ENCODE data around the gene CRADD.

Gene CRADD

DNA sequence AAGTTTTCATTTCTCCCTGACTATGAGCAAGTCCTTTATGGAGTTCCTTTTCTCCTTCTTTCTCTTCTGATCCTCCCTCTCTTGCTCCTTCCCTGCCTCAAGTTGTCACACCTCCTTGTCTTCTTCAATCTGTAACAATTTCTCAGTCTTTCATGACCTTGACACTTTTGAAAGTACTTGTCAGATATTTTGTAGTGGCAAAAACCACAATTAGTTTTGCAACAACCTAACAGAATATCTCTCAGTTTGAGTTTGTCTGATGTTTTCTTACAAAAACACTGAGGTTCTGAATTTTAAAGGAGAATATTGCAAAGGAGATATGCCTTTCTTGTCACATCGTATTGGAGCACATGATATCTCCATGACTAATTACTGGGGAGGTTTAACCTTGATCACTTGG lies 4.1 kb upstream of the CRADD start:
- no peak for DNase-seq

DNA sequence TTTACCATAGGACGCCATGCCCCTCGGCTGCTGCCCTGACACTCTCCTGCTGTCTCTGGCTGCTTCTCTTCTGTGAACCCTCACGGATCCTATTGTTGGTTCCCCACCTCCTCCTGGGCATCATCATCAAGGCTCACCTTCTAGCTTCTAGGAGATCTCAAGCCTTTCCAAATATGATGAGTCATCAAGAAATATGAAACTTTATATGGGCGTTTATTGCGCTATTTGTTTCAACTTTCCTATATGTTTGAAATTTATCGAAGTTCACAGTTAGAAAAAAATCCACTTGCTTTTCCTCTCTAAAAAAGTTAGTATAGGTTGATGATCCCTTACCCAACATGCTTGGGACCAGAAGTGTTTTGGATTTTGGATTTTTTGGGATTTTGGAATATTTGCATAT lies 2.8 kb upstream of the CRADD start:
- DNase-seq: no peak

DNA sequence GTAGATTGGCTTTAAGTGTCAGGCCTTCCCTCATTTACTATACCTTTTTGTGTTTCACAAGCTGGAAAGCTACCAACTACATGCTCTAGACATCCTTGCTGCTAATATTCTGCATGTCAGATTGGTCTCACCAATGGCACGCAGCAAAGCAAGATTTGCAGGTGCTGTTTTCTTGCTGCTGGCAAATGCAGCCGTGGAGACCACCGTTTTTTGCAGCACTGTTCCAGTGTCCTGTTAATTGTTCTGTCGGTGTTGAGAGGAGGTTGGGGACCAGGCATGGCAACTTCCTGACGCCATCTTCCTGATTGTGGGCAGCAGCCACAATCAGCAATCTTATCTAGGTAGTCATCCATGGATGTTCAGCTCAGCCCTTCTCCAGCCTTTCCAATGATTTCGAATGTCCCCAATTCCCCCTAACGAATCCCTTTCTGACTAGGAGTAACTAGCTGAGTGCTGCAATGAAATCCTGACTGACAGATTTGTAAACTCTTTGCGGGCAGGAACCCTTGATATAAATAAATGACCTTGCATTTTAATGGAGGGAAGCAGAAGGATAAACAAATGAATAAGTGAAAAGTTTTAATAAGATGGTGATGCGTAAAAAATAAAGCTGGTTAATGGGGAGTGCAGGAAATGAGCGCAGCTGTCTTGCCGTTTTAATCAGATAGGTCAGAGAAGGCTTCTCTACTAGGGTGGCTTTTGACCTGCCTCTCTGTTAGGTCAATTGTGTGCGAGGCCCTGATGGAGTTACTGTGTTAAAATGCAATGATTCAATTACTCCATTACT lies 574 bp upstream of the CRADD start:
- DNase-seq: no peak

DNA sequence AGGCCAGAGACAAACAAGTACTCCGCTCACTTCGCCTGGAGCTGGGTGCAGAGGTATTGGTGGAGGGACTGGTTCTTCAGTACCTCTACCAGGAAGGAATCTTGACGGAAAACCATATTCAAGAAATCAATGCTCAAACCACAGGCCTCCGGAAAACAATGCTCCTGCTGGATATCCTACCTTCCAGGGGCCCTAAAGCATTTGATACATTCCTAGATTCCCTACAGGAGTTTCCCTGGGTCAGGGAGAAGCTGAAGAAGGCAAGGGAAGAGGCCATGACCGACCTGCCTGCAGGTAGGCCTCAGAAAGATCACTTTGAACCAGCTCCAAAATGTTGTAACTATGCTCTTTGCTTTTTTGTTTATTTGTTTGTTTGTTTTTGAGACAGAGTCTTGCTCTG lies 1.6 kb downstream of the CRADD start:
- DNase-seq: no peak

DNA sequence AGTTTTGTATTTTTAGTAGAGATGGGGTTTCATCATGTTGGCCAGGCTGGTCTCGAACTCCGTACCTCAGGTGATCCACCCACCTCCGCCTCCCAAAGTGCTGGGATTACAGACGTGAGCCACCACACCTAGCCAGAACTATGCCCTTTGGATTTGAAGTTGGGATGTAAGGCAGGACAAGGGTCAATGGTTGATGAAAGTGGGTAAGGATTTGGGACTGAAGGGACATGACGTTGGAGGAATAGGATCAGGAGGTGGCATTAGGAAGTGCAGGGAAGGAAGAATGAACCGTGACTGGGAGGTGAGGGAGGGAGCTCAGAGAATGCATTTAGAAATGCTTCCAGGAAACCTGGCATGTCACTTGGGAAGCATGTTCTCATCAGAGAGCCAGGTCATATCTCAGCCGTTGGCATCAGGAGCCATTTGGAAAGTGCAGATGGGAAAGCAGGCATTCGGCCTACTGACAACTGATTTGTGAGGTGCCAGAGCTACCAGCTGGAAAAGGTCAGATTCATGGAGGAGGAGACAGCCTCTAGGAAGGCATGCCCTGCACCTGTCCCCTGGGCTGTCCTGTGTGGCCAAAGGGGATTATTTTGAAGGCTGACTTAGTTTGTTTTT lies 2.2 kb downstream of the CRADD start:
- DNase-seq: no peak

DNA sequence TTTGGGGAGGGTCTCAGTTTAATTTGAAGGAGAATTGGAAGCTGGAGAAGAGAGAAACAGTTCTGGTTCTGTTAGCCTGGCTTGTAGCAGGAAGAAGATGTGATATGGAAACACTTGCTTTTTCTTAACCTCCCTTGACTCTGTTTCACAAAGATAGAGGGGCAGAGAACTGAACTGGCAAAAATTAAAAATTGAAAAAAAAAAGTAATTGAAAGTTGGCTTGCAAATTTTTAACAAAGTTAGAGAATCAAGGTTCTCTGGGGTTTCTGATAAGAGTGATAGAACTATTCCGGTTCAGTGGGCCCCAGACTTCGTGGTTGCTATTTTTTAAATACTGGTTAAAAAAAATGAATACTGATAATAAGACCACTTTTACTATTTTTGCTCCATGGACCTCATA lies 2.8 kb downstream of the CRADD start:
- no peak for DNase-seq

DNA sequence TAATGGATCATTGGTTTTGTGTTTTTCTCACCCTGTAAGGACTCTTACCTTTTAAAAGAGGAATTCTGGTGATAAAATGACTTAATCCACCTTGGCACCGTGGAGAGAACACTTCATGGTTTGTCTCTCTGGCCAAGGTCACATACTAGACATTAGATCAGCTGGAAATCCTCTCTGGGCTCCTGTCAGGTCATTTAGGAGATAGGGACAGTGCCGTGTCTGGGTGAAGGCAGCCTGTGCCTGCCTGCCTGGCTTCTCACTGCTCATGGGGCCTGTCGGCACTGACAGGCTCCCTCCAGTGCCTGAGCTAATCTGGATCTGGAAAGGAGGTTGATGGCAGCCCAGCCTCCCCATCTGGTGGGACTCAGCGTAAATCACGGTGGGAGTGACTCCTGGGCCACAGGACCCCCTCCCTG lies 5.7 kb downstream of the CRADD start:
- DNase-seq: no peak

DNA sequence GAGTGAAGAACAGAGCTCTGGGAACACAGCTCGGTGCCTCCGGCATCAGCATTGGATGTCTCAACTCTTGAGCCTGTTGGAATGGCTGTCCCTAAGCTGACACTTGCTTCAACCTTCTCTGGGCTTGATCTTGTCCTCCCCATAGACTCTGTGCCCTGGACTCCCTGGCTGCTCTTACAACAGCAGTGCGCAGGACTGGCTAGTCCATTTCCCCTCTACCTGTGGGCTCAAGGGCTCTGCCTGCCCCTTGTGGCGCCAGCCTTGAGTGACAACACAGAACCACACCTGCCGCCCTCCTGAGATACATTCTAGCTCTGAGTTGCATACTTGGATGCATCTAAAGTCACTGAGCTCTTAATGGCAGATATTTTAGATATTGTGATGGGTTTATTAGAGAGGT lies 6.2 kb downstream of the CRADD start:
- no peak for DNase-seq

DNA sequence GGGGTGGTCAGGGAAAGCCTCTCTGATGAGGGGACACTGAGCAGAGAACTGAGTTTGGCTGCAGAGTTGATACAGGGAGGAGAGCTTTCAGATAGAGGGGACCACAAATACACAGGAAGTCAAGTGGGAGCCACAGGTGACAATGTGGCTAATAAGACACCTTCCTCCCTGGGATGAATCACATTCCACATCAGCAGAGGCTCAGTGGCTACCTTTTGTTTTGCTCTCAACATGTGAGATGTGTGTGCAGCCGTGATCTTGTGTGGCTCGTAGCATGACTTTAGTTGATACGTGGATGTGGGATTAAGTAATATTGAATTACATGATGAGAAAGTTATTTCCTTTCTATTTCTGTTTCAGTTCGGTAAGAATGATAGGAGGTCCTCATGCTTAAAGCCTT lies 7.5 kb downstream of the CRADD start:
- no peak for DNase-seq

DNA sequence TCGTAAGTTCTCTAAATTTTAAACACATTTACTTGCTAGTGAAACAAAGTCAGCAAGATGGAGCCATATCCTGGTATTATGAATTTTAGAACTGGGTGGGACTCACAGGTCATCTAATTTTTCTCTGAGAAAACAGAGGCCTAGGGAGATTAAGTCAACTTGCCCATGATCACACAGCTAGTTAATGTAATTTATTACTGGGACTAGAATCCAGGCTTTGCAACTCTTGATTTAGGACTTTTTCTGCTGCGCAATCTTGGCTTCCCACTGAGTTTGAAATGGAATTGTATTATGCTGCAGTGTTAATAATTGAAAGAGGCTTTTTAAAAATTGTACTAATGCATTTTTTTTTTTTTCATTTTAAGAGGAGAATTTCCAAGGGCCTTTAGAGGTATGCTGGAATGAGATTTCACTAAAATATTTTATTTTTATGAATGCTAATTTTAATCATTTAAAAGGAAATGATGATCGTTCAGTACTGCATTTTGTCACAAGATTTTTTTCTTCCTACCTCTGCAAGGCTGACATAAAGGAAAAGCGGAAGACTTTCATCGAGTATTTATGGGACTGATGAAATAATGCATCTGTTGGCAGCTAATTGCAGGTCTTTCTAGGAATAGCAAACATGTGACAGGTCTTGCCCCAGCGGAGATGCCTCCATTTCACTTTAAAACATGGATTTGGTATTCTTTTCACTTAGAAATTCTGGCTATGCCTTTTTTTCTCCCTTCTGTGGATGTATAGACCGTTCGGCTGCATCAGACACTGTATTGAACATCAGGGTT lies 9.6 kb downstream of the CRADD start:
- DNase-seq: no peak

DNA sequence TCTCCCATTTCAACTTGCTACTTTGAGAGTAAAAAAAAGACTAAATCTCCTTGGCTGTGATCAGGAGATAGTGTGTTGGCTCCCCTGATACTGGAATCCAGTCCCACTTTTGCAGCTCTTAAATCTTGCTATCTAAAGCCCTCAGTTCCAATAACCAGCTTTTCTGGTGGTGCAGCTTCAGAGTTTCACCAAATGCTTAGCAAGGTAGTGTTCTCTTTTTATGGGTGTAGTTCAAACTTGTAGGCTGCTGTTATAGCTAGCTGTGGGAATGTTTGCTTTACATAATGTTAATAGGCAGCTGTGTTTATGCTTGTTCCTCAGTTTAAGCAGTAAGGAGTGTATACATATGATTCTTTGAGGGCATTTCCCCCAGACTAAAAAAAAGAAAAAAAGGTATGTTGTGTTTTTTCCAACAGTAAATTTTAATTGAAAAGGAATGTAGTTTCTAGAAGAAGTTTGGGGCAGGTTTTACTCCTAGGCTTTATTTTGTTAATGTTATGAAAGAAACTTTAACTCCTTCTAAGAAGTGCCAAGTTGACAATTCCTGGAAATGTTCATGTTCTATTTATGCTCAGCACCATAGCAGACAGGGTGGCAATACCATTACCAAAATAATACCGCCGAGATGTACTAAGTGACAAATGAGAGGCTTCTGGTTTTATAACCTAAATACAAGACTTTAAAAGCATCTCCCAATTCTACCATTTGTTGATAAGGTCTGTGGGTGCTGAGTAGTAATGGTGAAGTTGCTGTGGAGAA lies 12.1 kb downstream of the CRADD start:
- DNase-seq: no peak

DNA sequence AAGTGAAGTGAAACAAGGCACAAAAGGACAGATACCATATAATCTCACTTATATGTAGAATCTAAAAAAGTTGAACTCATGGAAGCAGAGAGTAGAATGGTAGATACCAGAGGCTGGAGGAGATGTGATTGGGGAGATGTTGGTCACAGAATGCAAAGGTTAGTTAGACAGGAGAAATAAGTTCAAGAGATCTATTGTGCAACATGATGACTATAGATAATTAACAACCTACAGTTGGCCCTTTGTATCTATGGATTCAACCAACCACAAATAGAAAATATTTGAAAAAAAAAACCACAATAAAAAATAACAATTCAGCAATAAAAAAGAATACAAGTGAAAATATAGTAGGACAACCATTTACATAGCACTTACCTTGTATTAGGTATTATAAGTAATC lies 19.3 kb downstream of the CRADD start:
- no peak for DNase-seq

DNA sequence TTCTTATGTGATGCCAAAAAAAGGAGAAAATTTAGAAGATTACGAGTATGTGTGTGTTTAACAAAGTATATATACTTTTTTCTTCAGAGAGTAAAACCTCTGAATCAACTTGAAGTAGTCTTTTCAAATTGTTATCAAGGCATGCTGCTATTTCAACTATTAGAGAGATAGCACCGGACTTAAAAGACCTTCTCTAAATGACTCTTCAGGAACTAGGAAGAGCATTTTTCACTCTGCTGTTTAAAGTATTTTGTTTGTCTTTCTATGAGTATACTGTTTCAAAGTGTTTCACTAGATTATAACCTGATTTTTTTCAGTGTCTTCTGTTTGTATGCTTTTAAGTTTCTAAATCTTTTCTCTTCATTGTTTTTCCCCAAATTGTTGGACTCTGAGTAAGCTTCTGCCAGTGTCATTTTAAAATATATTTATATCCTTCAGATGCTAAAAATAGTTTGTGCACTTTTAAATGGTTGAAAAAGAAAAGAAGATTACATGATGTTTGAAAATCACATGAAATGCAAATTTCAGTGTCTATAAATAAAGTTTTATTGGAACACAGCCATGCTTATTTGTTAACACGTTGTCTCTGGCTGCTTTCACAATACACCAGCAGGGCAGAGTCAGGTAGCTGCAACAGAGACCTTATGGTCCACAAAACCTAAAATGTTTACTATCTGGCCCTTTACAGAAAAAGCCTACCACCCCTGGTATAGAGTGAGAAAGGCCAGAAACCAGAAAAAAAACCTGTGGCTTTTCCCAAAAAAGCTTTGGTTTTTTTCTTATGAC lies 21.3 kb downstream of the CRADD start:
- DNase-seq: no peak

DNA sequence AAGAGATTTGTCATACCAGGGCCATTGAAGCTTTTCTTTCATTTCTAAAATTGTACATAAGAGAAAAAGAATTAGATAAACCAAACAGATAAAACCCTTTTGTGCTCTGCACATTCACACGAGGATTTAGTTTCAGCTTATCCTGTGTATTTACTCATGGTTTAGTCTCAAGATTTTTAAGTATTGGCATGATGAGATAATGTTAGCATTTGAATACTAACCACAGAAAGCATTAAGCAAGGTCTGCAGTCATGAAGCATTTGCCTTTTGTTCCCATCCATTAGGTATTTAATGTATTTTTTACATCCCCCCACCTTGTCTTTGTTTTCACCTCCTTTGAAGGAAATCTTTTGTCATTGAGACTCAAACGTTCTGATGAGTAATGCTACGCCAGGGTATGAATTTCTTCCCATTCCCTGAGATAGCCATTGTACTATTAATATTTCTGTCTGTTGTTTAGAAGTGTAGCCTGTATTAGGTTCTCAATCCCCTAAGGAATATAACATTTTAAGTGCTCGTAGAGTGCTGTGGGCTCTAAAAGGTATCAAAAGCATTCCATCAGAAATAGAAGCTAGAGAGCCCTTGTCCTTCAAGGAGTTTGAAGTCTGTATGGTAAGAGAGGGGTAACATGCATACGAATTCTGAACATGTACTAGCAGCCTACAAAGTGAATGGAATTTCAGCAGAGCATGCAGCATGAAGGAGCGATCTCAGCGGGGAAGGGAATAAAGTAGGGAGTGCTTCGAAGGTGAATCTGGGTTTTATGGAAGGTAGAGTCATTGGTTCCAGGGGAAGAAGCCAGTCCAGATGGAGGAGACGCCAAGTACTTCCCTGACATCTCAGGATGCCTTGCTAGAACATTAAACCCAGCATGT lies 22.3 kb downstream of the CRADD start:
- no peak for DNase-seq

DNA sequence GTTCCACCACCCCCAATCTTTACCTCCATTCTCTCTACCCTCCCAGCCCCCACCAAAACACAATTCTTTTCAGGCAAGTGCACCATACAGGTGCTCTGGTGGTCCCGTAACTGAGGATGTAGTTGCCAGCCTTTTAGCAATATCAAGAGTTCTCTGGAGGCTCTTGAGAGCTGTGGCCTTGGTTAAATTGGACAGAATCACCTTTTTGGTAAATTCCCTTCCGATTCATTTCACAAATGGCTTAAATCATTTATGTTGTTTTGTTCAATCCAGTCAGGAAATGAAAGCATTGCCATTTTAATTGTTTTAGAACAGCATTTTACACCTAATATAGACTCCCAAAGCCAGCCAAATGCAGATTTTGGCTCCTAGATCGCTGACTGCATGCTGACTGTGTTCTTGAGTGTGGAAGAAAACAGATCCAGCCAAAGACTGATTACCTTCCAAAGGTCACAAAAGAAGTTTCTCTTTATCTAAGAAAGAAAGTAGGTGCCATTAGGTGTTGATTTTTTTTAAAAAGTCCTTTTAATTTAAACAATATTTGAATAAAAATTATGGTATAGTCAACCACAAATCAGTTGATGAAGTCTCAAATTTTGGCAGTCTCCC lies 25.6 kb downstream of the CRADD start:
- no peak for DNase-seq

DNA sequence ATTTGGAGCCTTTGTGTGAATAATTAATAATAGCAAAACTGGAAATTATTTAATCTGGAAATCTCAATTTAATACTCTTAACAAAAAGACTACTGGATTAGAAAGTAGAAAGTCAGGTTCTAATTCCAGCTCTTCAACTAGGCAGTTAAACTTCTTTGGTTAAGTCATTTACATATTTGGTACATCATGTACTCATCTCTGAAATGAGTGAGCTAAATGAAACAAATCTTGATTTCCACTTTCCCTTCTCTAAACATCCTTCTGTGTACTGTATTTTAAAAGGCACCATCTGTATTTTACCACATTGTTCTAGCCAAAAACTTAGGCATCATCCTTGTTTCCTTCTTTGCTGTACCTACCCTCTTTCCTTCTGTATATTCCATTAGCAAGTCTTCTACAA lies 26.9 kb downstream of the CRADD start:
- no peak for DNase-seq

DNA sequence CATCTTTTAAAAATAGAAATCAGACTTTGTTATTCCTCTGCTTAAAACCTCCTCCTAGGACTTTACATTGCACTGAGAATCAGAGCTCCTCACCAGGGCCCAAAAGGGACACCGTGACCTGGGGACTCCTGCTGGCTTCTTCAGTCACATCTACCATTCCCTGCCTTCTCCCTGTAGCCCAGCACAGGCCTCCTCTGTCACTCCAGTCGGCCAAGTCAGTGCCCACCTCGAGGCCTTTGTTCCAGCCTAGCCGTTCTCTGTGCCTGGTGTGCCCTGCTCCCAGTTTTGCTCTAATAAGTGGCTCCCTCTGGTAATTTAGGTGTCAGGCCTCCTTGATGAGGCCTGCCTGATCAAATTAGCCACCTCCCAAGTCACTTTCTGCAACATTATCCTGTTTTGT lies 27.4 kb downstream of the CRADD start:
- DNase-seq: no peak

DNA sequence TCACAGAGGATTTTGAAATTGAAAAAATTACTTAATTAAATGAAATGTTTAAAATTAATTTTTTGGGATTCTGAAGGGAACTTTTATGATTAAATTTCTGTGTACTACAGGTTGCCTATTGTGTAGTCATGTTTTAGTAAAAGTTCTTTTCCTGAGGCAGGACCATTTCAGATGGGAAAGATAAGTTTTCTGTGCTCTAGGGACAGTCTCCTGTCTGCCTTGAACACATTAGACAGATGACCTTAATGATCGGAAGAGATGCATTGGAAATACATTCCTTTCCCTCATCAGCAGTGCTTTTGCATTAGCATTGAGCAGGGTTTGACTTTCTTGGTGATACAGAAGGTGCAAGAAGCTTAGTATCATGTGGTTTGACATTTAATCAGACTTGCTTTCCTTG lies 28.1 kb downstream of the CRADD start:
- DNase-seq: no peak

DNA sequence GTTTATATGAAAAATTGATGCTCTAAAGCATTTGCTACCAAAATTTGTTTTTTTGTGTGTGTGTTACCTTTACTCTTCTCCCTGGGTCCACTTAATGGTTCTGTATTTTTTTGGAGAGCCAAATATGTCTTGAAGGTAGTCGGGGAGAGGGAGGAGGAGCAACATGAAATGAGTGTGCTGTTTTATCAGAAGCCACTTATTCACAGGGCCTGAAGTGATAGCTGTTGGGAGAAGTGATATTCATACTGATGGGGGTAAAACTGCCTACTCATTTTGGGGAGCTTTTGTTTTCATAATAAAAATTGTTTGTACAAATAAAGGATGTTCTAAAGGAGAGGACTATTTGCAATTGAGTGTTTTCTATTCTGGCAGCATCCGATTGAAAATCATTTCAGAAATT lies 29.2 kb downstream of the CRADD start:
- DNase-seq: no peak

DNA sequence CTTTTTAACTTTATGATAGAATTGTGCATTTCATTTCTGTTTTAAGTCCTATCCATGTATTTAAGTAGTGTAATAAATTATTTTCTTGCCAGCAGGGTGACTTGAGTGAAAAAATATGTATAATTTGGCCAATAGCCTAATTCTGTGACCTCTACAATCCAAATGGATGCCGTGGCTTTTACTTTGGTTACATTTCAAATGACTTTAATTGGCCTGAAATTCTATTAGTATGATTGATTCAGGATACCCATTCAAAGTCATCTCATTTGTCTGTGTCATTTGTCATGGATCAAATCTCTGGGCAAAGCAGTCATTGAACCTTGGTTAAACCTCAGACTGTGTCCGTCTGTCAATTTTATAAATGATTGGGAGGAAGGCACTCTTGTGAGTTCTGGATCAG lies 29.6 kb downstream of the CRADD start:
- DNase-seq: no peak

DNA sequence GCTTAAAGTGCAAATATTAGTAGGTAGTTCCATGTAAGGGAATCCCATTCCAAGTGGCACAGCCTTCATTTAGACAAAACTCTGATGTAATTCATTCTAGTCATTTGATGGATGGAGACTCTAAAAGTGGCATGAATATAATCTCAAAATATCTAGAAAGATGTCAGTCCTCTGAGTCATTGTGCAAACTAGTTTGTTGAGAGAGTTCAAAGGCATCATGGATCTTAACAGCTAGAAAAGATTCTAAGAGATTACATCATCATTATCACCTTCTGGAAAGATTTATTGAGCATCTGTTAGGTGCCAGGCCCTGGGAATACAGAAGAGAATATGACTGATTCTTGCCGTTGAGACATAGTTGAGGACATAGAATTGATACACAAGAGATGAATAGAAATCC lies 30.7 kb downstream of the CRADD start:
- no peak for DNase-seq

Data from activated effector memory CD4-positive, alpha-beta T cell treated with Interleukin-2 at 50 U/mL for 16 hours (primary cell).